ENCODE measurements around the gene OTOF. TPM values are rescaled to one million over a fixed set of nuclear protein-coding genes. Genes with fewer than 3 reads are reported as not detected.

Gene OTOF
- total and polyA plus RNA-seq, 4 experiments from 2014 or later, result 0.55 to 0.91 (median 0.83) TPM

GRCh38 chr2:26423750-26424149 lies 54.2 kb downstream of the OTOF start:
- no peak overlapping the region for H3K4me3 ChIP-seq (ENCODE audit: low read length in 2 of 2)
- H3K4me3 Mint-ChIP-seq, result no peak overlapping the region
- H3K27me3 ChIP-seq (ENCODE audit: insufficient read depth, low read length), result no peaks in the 10 kb centered on the region
- peaks cover 0 to 2% (median 0%) of the 10 kb centered on the region in 8 donors for H3K9me3 Mint-ChIP-seq
- no peaks in the 10 kb centered on the region for H3K4me1 ChIP-seq (ENCODE audit: insufficient read depth, low read length)
- CTCF ChIA-PET (ENCODE audit: partially characterized antibody), result no interaction called here
- H3K9me3 ChIP-seq (ENCODE audit: control insufficient read depth in 1 of 2, low read length in 2 of 2), result no peaks in the 10 kb centered on the region
- H3K27ac Mint-ChIP-seq, result no peak overlapping the region
- peaks cover 0 to 5% of the 10 kb centered on the region in 2 donors for H3K27me3 Mint-ChIP-seq
- no peaks in the 10 kb centered on the region for H3K36me3 ChIP-seq (ENCODE audit: insufficient read depth, low read length)
- no peak overlapping the region for H3K27ac ChIP-seq (ENCODE audit: low read depth, low read length)
- no peak for DNase-seq
- intact Hi-C loops (cut with micrococcal nuclease), result no loop called here
- H3K4me1 Mint-ChIP-seq, result no peaks in the 10 kb centered on the region
- H3K36me3 Mint-ChIP-seq, result no peaks in the 10 kb centered on the region
- POLR2A ChIA-PET (ENCODE audit: partially characterized antibody), result no interaction called here

GRCh38 chr2:26422947-26423629 lies 54.8 kb downstream of the OTOF start:
- Mint-ChIP-seq H3K36me3 (no peaks in the 10 kb centered on the region), H3K9me3 (peaks cover 0 to 2% (median 0%) of the 10 kb centered on the region in 8 donors), H3K27me3 (peaks cover 2 to 4% of the 10 kb centered on the region in 2 donors), H3K4me3 (no peak overlapping the region), H3K27ac (no peak overlapping the region), H3K4me1 (no peaks in the 10 kb centered on the region)
- POLR2A ChIA-PET (ENCODE audit: partially characterized antibody), result no interaction called here
- H3K36me3 ChIP-seq (ENCODE audit: insufficient read depth, low read length), result no peaks in the 10 kb centered on the region
- H3K27ac ChIP-seq (ENCODE audit: low read depth, low read length), result no peak overlapping the region
- CTCF ChIA-PET (ENCODE audit: partially characterized antibody), result no interaction called here
- no peak for DNase-seq
- H3K27me3 ChIP-seq (ENCODE audit: insufficient read depth, low read length), result no peaks in the 10 kb centered on the region
- H3K4me1 ChIP-seq (ENCODE audit: insufficient read depth, low read length), result no peaks in the 10 kb centered on the region
- intact Hi-C loops (cut with micrococcal nuclease), result no loop called here
- no peak overlapping the region for H3K4me3 ChIP-seq (ENCODE audit: low read length in 2 of 2)
- H3K9me3 ChIP-seq (ENCODE audit: control insufficient read depth in 1 of 2, low read length in 2 of 2), result no peaks in the 10 kb centered on the region

- Histone ChIP-seq H3K36me3 (ENCODE audit: insufficient read depth, low read length) (no peaks in the 10 kb centered on the region), H3K27ac (ENCODE audit: low read depth, low read length) (no peak overlapping the region), H3K27me3 (ENCODE audit: insufficient read depth, low read length) (no peaks in the 10 kb centered on the region), H3K9me3 (ENCODE audit: control insufficient read depth in 1 of 2, low read length in 2 of 2) (no peaks in the 10 kb centered on the region), H3K4me1 (ENCODE audit: insufficient read depth, low read length) (no peaks in the 10 kb centered on the region), H3K4me3 (ENCODE audit: low read length in 2 of 2) (no peak overlapping the region)
- Mint-ChIP-seq H3K4me1 (no peaks in the 10 kb centered on the region), H3K9me3 (peaks cover 0 to 2% (median 0%) of the 10 kb centered on the region in 8 donors), H3K4me3 (no peak overlapping the region), H3K27ac (no peak overlapping the region), H3K36me3 (no peaks in the 10 kb centered on the region), H3K27me3 (peaks cover 2 to 4% of the 10 kb centered on the region in 2 donors)
- ChIA-PET POLR2A (ENCODE audit: partially characterized antibody) (no interaction called here), CTCF (ENCODE audit: partially characterized antibody) (no interaction called here)
- intact Hi-C loops (cut with micrococcal nuclease), result no loop called here
- no peak for DNase-seq
Observed at GRCh38 chr2:26421961-26422360, 56.0 kb downstream of the OTOF start.

- Histone ChIP-seq H3K4me1 (ENCODE audit: insufficient read depth, low read length) (no peaks in the 10 kb centered on the region), H3K27ac (ENCODE audit: low read depth, low read length) (no peak overlapping the region), H3K27me3 (ENCODE audit: insufficient read depth, low read length) (no peaks in the 10 kb centered on the region), H3K9me3 (ENCODE audit: control insufficient read depth in 1 of 2, low read length in 2 of 2) (no peaks in the 10 kb centered on the region), H3K36me3 (ENCODE audit: insufficient read depth, low read length) (no peaks in the 10 kb centered on the region), H3K4me3 (ENCODE audit: low read length in 2 of 2) (no peak overlapping the region)
- no peak for DNase-seq
- POLR2A ChIA-PET (ENCODE audit: partially characterized antibody), result no interaction called here
- H3K27me3 Mint-ChIP-seq, result peaks cover 0 to 2% of the 10 kb centered on the region in 2 donors
- no peak overlapping the region for H3K4me3 Mint-ChIP-seq
- H3K9me3 Mint-ChIP-seq, result no peaks in the 10 kb centered on the region
- H3K4me1 Mint-ChIP-seq, result peaks cover 0 to 8% (median 7%) of the 10 kb centered on the region in 4 donors
- H3K36me3 Mint-ChIP-seq, result no peaks in the 10 kb centered on the region
- intact Hi-C loops (cut with micrococcal nuclease), result no loop called here
- CTCF ChIA-PET (ENCODE audit: partially characterized antibody), result interaction anchor here (0.9 kb wide), 1 partner anchor 57 kb away, joined by 3 read pairs; no protein-coding TSS in a partner anchor
- H3K27ac Mint-ChIP-seq, result no peak overlapping the region
Observed at GRCh38 chr2:26414311-26414710, 63.6 kb downstream of the OTOF start.

GRCh38 chr2:26412091-26412673 lies 65.7 kb downstream of the OTOF start:
- ChIA-PET CTCF (ENCODE audit: partially characterized antibody) (no interaction called here), POLR2A (ENCODE audit: partially characterized antibody) (no interaction called here)
- no peaks in the 10 kb centered on the region for H3K36me3 Mint-ChIP-seq
- H3K27me3 ChIP-seq (ENCODE audit: insufficient read depth, low read length), result no peaks in the 10 kb centered on the region
- H3K27ac Mint-ChIP-seq, result peak overlapping the region in 2 of 7 donors; percentile 1 to 31
- no peaks in the 10 kb centered on the region for H3K9me3 Mint-ChIP-seq
- H3K4me3 ChIP-seq (ENCODE audit: low read length in 2 of 2), result peak overlapping the region in 1 of 2 donors; percentile 17
- no peak for DNase-seq
- no peaks in the 10 kb centered on the region for H3K4me1 ChIP-seq (ENCODE audit: insufficient read depth, low read length)
- intact Hi-C loops (cut with micrococcal nuclease), result no loop called here
- no peaks in the 10 kb centered on the region for H3K36me3 ChIP-seq (ENCODE audit: insufficient read depth, low read length)
- H3K27ac ChIP-seq (ENCODE audit: low read depth, low read length), result no peak overlapping the region
- H3K4me3 Mint-ChIP-seq, result peak overlapping the region; percentile 60 to 76 (median 71)
- peaks cover 8 to 9% of the 10 kb centered on the region in 2 donors for H3K27me3 Mint-ChIP-seq
- no peaks in the 10 kb centered on the region for H3K9me3 ChIP-seq (ENCODE audit: control insufficient read depth in 1 of 2, low read length in 2 of 2)
- H3K4me1 Mint-ChIP-seq, result peaks cover 0 to 8% (median 7%) of the 10 kb centered on the region in 4 donors

GRCh38 chr2:26411419-26411818 lies 66.5 kb downstream of the OTOF start:
- DNase-seq, result no peak
- Histone ChIP-seq H3K4me3 (ENCODE audit: low read length in 2 of 2) (no peak overlapping the region), H3K9me3 (ENCODE audit: control insufficient read depth in 1 of 2, low read length in 2 of 2) (no peaks in the 10 kb centered on the region), H3K27ac (ENCODE audit: low read depth, low read length) (no peak overlapping the region), H3K4me1 (ENCODE audit: insufficient read depth, low read length) (no peaks in the 10 kb centered on the region), H3K27me3 (ENCODE audit: insufficient read depth, low read length) (no peaks in the 10 kb centered on the region), H3K36me3 (ENCODE audit: insufficient read depth, low read length) (no peaks in the 10 kb centered on the region)
- no peaks in the 10 kb centered on the region for H3K36me3 Mint-ChIP-seq
- intact Hi-C loops (cut with micrococcal nuclease), result no loop called here
- ChIA-PET CTCF (ENCODE audit: partially characterized antibody) (no interaction called here), POLR2A (ENCODE audit: partially characterized antibody) (no interaction called here)
- H3K4me3 Mint-ChIP-seq, result peak overlapping the region in 5 of 8 donors; percentile 66 to 76 (median 74)
- H3K27me3 Mint-ChIP-seq, result peaks cover 8 to 11% of the 10 kb centered on the region in 2 donors
- H3K4me1 Mint-ChIP-seq, result peaks cover 0 to 8% (median 7%) of the 10 kb centered on the region in 4 donors
- H3K9me3 Mint-ChIP-seq, result no peaks in the 10 kb centered on the region
- H3K27ac Mint-ChIP-seq, result peak overlapping the region in 1 of 7 donors; percentile 54

- intact Hi-C loops (cut with micrococcal nuclease), result no loop called here
- Histone ChIP-seq H3K9me3 (ENCODE audit: control insufficient read depth in 1 of 2, low read length in 2 of 2) (no peaks in the 10 kb centered on the region), H3K27me3 (ENCODE audit: insufficient read depth, low read length) (no peaks in the 10 kb centered on the region), H3K4me1 (ENCODE audit: insufficient read depth, low read length) (no peaks in the 10 kb centered on the region), H3K36me3 (ENCODE audit: insufficient read depth, low read length) (no peaks in the 10 kb centered on the region), H3K27ac (ENCODE audit: low read depth, low read length) (no peak overlapping the region), H3K4me3 (ENCODE audit: low read length in 2 of 2) (no peak overlapping the region)
- DNase-seq, result no peak
- Mint-ChIP-seq H3K36me3 (no peaks in the 10 kb centered on the region), H3K27ac (no peak overlapping the region), H3K4me1 (peaks cover 0 to 8% (median 7%) of the 10 kb centered on the region in 4 donors), H3K27me3 (peaks cover 8 to 11% of the 10 kb centered on the region in 2 donors), H3K9me3 (no peaks in the 10 kb centered on the region), H3K4me3 (peak overlapping the region in 1 of 8 donors; percentile 11)
- POLR2A ChIA-PET (ENCODE audit: partially characterized antibody), result no interaction called here
- CTCF ChIA-PET (ENCODE audit: partially characterized antibody), result no interaction called here
Observed at GRCh38 chr2:26410764-26411243, 67.1 kb downstream of the OTOF start.
